Measurements from ENCODE around the gene CHRD. TPM values are rescaled to one million over a fixed set of nuclear protein-coding genes. Genes with fewer than 3 reads are reported as not detected.

The CHRD gene
- total and polyA plus RNA-seq, 7 experiments from 2014 or later, result not detected

DNA sequence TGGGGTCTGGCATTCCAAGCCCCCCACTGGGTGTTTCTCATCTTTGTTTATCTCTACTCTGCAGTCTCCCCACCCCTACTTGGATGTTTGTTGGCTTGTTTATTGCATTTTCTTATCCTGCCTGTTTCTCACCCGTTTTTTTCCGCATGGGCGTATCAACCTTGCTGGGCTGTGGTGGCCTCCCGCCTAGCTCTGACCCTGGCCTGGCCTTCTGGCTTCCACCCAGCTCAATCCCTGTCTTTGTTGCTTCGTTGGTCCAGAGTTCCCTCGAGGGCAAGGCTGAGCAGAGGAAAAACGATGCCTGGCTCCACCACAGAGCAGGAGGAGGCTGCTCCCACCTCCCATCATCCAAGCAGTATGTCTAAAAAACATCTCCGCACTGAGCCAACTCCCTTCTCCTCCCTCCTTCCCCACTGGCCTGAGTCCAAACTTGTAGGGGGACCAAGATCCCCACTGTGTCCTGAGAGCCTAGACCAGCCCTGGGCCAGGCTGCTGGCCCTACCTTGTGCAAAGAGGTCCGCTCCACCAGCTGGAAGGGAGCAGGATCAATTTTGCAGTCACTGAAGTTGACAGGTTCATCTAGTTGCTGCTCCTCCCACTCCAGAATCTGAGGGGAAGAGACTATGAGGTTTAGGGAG, 28.2 kb upstream of the CHRD start:
- H3K27me3 Mint-ChIP-seq, result no peaks in the 10 kb centered on the region
- Histone ChIP-seq H3K4me3 (ENCODE audit: low read length) (no peak overlapping the region), H3K4me1 (ENCODE audit: control insufficient read depth in 2 of 2, insufficient read depth in 2 of 2, low read length in 2 of 2) (peaks cover 0 to 7% of the 10 kb centered on the region in 2 donors), H3K9me3 (ENCODE audit: control insufficient read depth in 2 of 3, low read length in 3 of 3) (no peaks in the 10 kb centered on the region), H3K27me3 (ENCODE audit: control insufficient read depth in 2 of 2, insufficient read depth in 2 of 2, low read length in 2 of 2) (no peaks in the 10 kb centered on the region), H3K36me3 (ENCODE audit: control insufficient read depth in 2 of 3, insufficient read depth in 3 of 3, low read length in 3 of 3) (no peaks in the 10 kb centered on the region), H3K27ac (ENCODE audit: low read depth, low read length) (no peak overlapping the region)
- POLR2A ChIA-PET, result no interaction called here
- H3K27ac Mint-ChIP-seq, result no peak overlapping the region
- H3K9me3 Mint-ChIP-seq, result no peaks in the 10 kb centered on the region
- H3K36me3 Mint-ChIP-seq, result no peaks in the 10 kb centered on the region
- ATAC-seq, result no peak
- H3K4me3 Mint-ChIP-seq, result no peak overlapping the region
- DNase-seq, result no peak
- intact Hi-C loops (cut with micrococcal nuclease), result no loop called here
- H3K4me1 Mint-ChIP-seq, result peaks cover 0 to 7% (median 0%) of the 10 kb centered on the region in 7 donors
- CTCF ChIA-PET, result interaction anchor here (0.9 to 4.5 kb wide), 3 partner anchors 12 to 198 kb away, joined by 3 to 20 read pairs (median 3); no protein-coding TSS in a partner anchor

DNA sequence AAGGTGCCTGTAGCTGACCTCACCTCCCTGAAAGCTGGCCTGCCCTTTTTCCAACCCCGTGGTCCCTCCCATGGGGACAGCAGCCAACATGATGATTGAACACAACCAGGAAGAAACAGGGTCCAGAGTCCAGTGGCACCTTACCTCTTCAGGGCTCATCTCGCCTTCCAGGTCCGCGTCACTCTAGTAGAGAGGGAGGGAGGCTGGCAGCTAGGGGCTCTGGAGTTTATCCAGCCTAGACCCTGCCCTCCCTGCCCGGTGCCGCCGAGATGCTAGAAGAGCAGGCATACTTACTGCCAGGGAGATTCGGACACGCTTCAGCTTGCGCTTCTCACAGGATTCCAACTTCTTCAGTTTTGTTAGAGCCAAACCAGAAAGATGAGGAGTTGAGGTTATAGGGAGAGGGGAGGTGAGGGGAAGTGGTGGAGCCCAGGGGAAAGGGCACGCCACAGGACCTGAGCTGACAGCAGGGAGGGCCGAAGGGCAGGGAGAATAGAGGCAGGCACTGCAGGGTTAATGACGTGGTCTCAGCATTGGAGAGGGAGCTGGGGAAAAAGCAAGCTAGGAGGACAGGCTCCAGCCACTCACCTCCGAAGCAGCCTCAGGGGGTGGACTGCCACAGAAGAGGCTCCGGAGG, 27.6 kb upstream of the CHRD start:
- no peak for DNase-seq

DNA sequence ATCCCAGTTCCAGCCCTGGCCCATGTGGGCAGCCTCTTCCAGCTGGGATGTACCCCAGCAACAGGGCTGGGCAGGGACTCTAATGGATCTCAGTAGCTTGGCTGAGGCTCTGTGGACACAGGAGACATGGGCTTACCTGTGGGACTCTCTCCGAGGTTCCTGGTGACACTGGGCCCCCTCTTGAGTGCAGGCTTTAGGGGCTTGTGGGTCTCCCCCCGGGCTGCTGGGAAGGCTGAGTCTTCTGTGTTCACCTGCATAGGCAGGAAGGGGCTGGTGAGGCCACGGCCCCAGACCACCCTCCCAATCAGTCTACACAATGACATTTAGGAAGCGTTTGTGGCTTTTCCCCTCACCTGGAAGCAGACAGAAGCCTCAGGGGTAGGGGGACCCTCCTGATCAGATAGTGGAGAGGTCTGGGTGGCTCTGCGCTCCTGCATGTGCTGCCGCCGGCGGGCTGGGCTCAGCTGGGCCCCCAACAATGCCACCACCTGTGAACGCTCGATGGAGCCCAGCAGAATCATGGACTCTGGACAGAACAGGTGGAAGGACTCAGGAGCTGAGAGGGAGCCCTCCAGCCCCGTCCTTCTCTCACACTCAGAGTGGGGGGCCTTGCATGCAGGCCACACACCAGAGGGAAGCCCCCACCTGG, 26.8 kb upstream of the CHRD start:
- ChIA-PET POLR2A (interaction anchor here (0.8 to 1.4 kb wide), 2 partner anchors 10 to 173 kb away, joined by 3 to 6 read pairs; no protein-coding TSS in a partner anchor), CTCF (interaction anchor here (0.9 to 4.5 kb wide), 7 partner anchors 19 to 197 kb away, joined by 3 to 24 read pairs (median 4); no protein-coding TSS in a partner anchor)
- intact Hi-C loops (cut with micrococcal nuclease), result no loop called here
- Mint-ChIP-seq H3K27ac (no peak overlapping the region), H3K36me3 (no peaks in the 10 kb centered on the region), H3K27me3 (no peaks in the 10 kb centered on the region), H3K9me3 (no peaks in the 10 kb centered on the region), H3K4me3 (no peak overlapping the region), H3K4me1 (peaks cover 0 to 2% (median 0%) of the 10 kb centered on the region in 7 donors)
- Histone ChIP-seq H3K9me3 (ENCODE audit: control insufficient read depth in 2 of 3, low read length in 3 of 3) (no peaks in the 10 kb centered on the region), H3K27me3 (ENCODE audit: control insufficient read depth in 2 of 2, insufficient read depth in 2 of 2, low read length in 2 of 2) (no peaks in the 10 kb centered on the region), H3K36me3 (ENCODE audit: control insufficient read depth in 2 of 3, insufficient read depth in 3 of 3, low read length in 3 of 3) (no peaks in the 10 kb centered on the region), H3K27ac (ENCODE audit: low read depth, low read length) (no peak overlapping the region), H3K4me3 (ENCODE audit: low read length) (no peak overlapping the region), H3K4me1 (ENCODE audit: control insufficient read depth in 2 of 2, insufficient read depth in 2 of 2, low read length in 2 of 2) (peaks cover 0 to 7% of the 10 kb centered on the region in 2 donors)
- DNase-seq (no peak), ATAC-seq (no peak)

More for the DNA sequence above, 27.6 kb upstream of the CHRD start:
- Histone ChIP-seq H3K36me3 (ENCODE audit: control insufficient read depth in 2 of 3, insufficient read depth in 3 of 3, low read length in 3 of 3) (no peaks in the 10 kb centered on the region), H3K9me3 (ENCODE audit: control insufficient read depth in 2 of 3, low read length in 3 of 3) (no peaks in the 10 kb centered on the region), H3K4me1 (ENCODE audit: control insufficient read depth in 2 of 2, insufficient read depth in 2 of 2, low read length in 2 of 2) (peaks cover 0 to 7% of the 10 kb centered on the region in 2 donors), H3K27ac (ENCODE audit: low read depth, low read length) (no peak overlapping the region), H3K4me3 (ENCODE audit: low read length) (no peak overlapping the region), H3K27me3 (ENCODE audit: control insufficient read depth in 2 of 2, insufficient read depth in 2 of 2, low read length in 2 of 2) (no peaks in the 10 kb centered on the region)
- intact Hi-C loops (cut with micrococcal nuclease), result no loop called here
- H3K27ac Mint-ChIP-seq, result no peak overlapping the region
- POLR2A ChIA-PET, result no interaction called here
- CTCF ChIA-PET, result interaction anchor here (1.4 to 4.5 kb wide), 3 partner anchors 19 to 197 kb away, joined by 3 to 24 read pairs (median 20); no protein-coding TSS in a partner anchor
- peaks cover 0 to 7% (median 0%) of the 10 kb centered on the region in 7 donors for H3K4me1 Mint-ChIP-seq
- no peak overlapping the region for H3K4me3 Mint-ChIP-seq
- no peaks in the 10 kb centered on the region for H3K36me3 Mint-ChIP-seq
- ATAC-seq, result no peak
- H3K9me3 Mint-ChIP-seq, result no peaks in the 10 kb centered on the region
- no peaks in the 10 kb centered on the region for H3K27me3 Mint-ChIP-seq

DNA sequence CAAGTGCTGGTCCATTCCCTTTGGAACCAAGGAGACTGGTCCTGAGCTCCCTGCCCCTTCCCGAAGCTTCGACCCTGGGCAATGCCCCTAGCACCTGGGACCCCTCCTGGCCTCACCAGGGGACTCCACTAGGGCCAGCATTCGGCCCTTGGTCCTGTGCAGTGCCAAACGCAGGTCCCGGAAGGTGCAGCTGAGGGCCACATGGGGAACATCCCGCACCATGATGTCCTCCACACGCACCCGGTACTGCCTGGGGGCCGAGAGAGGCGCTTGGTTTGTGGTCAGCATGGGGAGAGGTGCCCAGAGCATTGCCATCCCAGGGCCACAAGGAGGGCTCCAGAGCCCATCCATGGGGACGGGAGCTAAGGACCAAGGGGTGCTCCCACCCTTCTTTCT, 26.3 kb upstream of the CHRD start:
- ATAC-seq (no peak), DNase-seq (no peak)
- H3K27ac Mint-ChIP-seq, result no peak overlapping the region
- CTCF ChIA-PET, result interaction anchor here (0.5 to 4.5 kb wide), 9 partner anchors 18 to 1254 kb away, joined by 3 to 24 read pairs (median 4); no protein-coding TSS in a partner anchor
- no peaks in the 10 kb centered on the region for H3K9me3 Mint-ChIP-seq
- H3K4me3 Mint-ChIP-seq, result no peak overlapping the region
- POLR2A ChIA-PET, result interaction anchor here (0.8 to 1.4 kb wide), 2 partner anchors 9 to 172 kb away, joined by 3 to 6 read pairs; no protein-coding TSS in a partner anchor
- peaks cover 0 to 2% (median 0%) of the 10 kb centered on the region in 7 donors for H3K4me1 Mint-ChIP-seq
- H3K27ac ChIP-seq (ENCODE audit: low read depth, low read length), result no peak overlapping the region
- H3K36me3 Mint-ChIP-seq, result no peaks in the 10 kb centered on the region
- intact Hi-C loops (cut with micrococcal nuclease), result no loop called here
- no peaks in the 10 kb centered on the region for H3K27me3 ChIP-seq (ENCODE audit: control insufficient read depth in 2 of 2, insufficient read depth in 2 of 2, low read length in 2 of 2)
- H3K4me3 ChIP-seq (ENCODE audit: low read length), result no peak overlapping the region
- H3K27me3 Mint-ChIP-seq, result no peaks in the 10 kb centered on the region
- no peaks in the 10 kb centered on the region for H3K36me3 ChIP-seq (ENCODE audit: control insufficient read depth in 2 of 3, insufficient read depth in 3 of 3, low read length in 3 of 3)
- peaks cover 0 to 7% of the 10 kb centered on the region in 2 donors for H3K4me1 ChIP-seq (ENCODE audit: control insufficient read depth in 2 of 2, insufficient read depth in 2 of 2, low read length in 2 of 2)
- H3K9me3 ChIP-seq (ENCODE audit: control insufficient read depth in 2 of 3, low read length in 3 of 3), result no peaks in the 10 kb centered on the region

DNA sequence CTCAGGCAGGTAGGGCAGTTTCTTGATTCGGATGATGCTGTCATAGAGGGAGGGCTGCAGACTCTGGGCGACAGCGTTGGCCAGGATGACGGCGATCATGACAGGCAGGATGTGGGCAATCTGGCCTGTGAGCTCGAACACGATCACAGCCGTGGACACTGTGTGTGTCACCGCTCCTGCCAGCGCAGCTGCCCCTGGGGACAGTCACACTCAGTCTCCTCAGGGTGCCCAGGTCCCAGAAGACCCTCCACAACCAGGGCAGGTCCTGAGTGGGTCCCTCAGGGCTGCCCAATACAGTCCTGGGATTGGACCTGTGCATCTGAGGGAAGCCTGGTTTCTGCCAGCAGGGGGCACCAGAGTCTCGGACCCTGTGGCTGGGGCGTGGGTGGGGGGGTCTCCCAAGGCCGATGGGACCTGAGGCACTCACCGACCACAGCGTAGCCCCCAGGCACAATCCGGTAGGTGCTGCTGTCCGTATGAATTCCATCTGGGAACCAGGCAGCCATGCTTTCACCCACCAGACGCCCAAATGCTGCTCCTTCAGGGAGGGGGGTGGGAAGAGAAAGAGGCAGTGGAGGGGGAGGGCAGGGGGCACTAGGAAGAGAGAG, 25.6 kb upstream of the CHRD start:
- DNase-seq (peak; percentile 21 to 64 (median 48)), ATAC-seq (peak; percentile 78)
- Histone ChIP-seq H3K4me1 (ENCODE audit: control insufficient read depth in 2 of 2, insufficient read depth in 2 of 2, low read length in 2 of 2) (peaks cover 0 to 7% of the 10 kb centered on the region in 2 donors), H3K27me3 (ENCODE audit: control insufficient read depth in 2 of 2, insufficient read depth in 2 of 2, low read length in 2 of 2) (no peaks in the 10 kb centered on the region), H3K9me3 (ENCODE audit: control insufficient read depth in 2 of 3, low read length in 3 of 3) (no peaks in the 10 kb centered on the region), H3K36me3 (ENCODE audit: control insufficient read depth in 2 of 3, insufficient read depth in 3 of 3, low read length in 3 of 3) (no peaks in the 10 kb centered on the region), H3K27ac (ENCODE audit: low read depth, low read length) (no peak overlapping the region), H3K4me3 (ENCODE audit: low read length) (no peak overlapping the region)
- ChIA-PET POLR2A (interaction anchor here (0.8 to 1.4 kb wide), 2 partner anchors 9 to 172 kb away, joined by 3 to 6 read pairs; no protein-coding TSS in a partner anchor), CTCF (interaction anchor here (0.5 to 4.5 kb wide), 10 partner anchors 18 to 1254 kb away, joined by 3 to 24 read pairs (median 4); no protein-coding TSS in a partner anchor)
- H3K4me3 Mint-ChIP-seq, result no peak overlapping the region
- H3K9me3 Mint-ChIP-seq, result no peaks in the 10 kb centered on the region
- H3K27ac Mint-ChIP-seq, result peak overlapping the region in 1 of 9 donors; percentile 55
- intact Hi-C loops (cut with micrococcal nuclease), result loop anchor here in 1 of 2 donors (1.0 kb wide), 2 partner anchors 159 to 190 kb away; no protein-coding TSS in a partner anchor
- H3K36me3 Mint-ChIP-seq, result no peaks in the 10 kb centered on the region
- peaks cover 0 to 2% (median 0%) of the 10 kb centered on the region in 7 donors for H3K4me1 Mint-ChIP-seq
- no peaks in the 10 kb centered on the region for H3K27me3 Mint-ChIP-seq

DNA sequence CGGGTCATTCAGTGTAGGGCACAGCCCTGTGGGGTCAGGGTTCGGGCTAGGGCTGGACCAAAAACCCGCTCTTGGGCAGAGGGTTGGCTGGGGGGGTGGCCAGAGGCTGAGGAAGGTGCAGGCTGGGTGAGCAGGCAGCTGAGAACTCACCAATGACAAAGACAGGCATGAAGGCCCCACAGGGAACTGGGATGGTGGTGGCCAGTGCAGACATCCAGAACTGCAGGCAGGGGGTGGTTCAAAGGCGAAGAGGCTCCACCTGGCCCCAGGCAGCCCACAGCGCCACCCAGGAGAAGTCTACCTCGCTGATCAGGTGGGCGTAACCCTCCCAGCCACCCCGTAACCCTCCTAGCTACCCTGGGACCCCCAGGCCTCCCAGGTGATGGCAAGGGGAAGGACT, 25.1 kb upstream of the CHRD start:
- Histone ChIP-seq H3K27ac (ENCODE audit: low read depth, low read length) (no peak overlapping the region), H3K36me3 (ENCODE audit: control insufficient read depth in 2 of 3, insufficient read depth in 3 of 3, low read length in 3 of 3) (no peaks in the 10 kb centered on the region), H3K4me1 (ENCODE audit: control insufficient read depth in 2 of 2, insufficient read depth in 2 of 2, low read length in 2 of 2) (peaks cover 0 to 7% of the 10 kb centered on the region in 2 donors), H3K27me3 (ENCODE audit: control insufficient read depth in 2 of 2, insufficient read depth in 2 of 2, low read length in 2 of 2) (no peaks in the 10 kb centered on the region), H3K9me3 (ENCODE audit: control insufficient read depth in 2 of 3, low read length in 3 of 3) (no peaks in the 10 kb centered on the region), H3K4me3 (ENCODE audit: low read length) (no peak overlapping the region)
- H3K9me3 Mint-ChIP-seq, result no peaks in the 10 kb centered on the region
- peaks cover 0 to 3% (median under 1%) of the 10 kb centered on the region in 7 donors for H3K4me1 Mint-ChIP-seq
- DNase-seq (no peak), ATAC-seq (no peak)
- ChIA-PET CTCF (interaction anchor here (0.6 to 3.4 kb wide), 5 partner anchors 17 to 195 kb away, joined by 3 to 24 read pairs (median 4); no protein-coding TSS in a partner anchor), POLR2A (no interaction called here)
- no peak overlapping the region for H3K27ac Mint-ChIP-seq
- intact Hi-C loops (cut with micrococcal nuclease), result loop anchor here in 1 of 2 donors (1.0 kb wide), 2 partner anchors 159 to 190 kb away; no protein-coding TSS in a partner anchor
- no peak overlapping the region for H3K4me3 Mint-ChIP-seq
- no peaks in the 10 kb centered on the region for H3K36me3 Mint-ChIP-seq
- no peaks in the 10 kb centered on the region for H3K27me3 Mint-ChIP-seq
